NOMO-1 treated with dmso at 0.1 percent for 144 hours (cell line): Measurements from ENCODE around the gene ARHGAP22.
A peak's percentile ranks its signal among the peaks of the same experiment; 100 is the strongest.
"Not testable (repeated sequence)": the region's sequence is repeated elsewhere in the genome, so short reads cannot be mapped to it uniquely, and the experiment has no call there.

Experiments used
- DNase-seq: peaks from one replicate; lab custom pipeline; 2025; ENCODE audit not compliant: unreplicated experiment; lab: John Stamatoyannopoulos, UW

Gene ARHGAP22

GRCh38 chr10:48604991-48605508 is at the start of gene ARHGAP22:
TSS of gene ARHGAP22 (minus strand) at chr10:48605073. CDS start at chr10:48604796, 277 bp downstream.
- DNase-seq, result no peak

DNA sequence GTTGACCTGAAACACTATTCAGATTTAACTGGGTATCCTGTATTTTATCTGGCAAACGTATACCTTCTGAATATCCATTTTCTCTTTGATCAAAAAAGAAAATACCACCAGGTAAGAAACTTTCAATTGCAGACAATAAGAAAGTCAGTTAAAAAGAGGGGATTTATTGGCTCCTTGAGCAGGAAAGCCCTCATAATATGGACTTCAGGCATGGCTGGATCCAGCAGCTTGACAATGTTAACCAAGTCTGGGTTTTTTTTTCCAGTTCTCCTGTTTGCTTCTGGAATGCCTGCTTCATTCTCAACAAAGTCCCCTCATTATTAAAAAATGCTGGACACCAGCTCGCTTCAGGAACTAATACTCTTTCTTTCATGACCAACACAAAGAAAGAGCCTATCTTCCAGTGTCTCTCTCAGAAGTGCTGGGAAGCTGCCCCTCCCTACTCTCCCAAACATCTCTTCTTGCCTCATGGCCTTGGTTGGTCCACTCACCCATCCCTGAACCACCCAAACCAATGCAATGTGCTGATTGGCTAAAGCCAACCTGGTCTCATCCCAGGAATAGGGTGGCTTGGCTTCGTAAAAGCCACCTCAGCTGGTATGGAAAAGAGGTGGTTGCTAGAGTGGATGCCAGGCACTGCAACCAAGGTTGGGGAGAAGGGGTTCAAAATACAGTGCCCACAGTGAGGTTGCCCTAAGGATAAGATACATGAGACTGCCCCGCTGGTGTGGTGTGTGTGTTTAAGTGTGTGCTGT is 49.2 kb upstream of the ARHGAP22 start:
- DNase-seq, result no peak

- no peak for DNase-seq
Measured at GRCh38 chr10:48653347-48653746, 48.5 kb upstream of the ARHGAP22 start.

GRCh38 chr10:48652344-48652743 is 47.5 kb upstream of the ARHGAP22 start:
- DNase-seq, result no peak

- DNase-seq, result no peak
Measured at GRCh38 chr10:48651839-48652238, 47.0 kb upstream of the ARHGAP22 start.

- no peak for DNase-seq
Measured at GRCh38 chr10:48651293-48651692, 46.4 kb upstream of the ARHGAP22 start.

GRCh38 chr10:48649349-48649944 is 44.6 kb upstream of the ARHGAP22 start:
- no peak for DNase-seq

DNA sequence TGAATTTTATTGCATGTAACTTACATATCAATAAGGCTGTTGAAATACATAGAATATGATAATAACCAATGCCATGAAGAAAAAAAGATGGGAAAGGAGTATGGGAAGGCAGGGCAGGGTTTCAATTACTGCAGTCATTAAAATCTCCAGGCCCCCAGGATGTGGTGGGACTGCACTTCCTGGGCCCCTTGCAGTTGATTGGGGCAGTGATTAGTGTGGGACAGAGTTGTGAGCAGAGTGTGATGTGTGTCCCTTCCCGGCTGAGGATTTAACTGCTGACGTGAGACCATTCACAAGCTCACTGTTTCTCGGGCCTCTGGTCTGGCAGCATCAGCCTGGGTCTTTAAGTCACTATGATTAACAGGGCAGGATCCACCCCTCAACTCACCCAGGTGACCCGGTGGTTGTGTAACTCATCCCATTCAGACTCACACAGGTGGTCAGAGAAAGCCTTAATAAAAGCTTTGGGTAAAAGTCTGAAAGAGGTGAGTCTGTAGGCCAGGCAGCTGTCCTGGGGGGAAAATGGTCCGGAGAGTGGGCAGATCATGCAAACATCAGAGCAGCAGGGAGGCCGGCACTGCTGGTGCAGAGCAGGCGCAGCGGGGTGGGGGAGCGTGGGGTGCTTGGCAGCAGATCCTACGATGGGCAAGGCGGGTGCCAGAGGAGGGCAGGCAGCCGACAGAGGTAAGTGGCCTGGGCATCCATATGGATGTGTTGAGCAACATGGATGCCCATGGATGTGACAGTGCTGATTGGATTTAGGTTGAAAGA is 43.5 kb upstream of the ARHGAP22 start:
- DNase-seq, result no peak

DNA sequence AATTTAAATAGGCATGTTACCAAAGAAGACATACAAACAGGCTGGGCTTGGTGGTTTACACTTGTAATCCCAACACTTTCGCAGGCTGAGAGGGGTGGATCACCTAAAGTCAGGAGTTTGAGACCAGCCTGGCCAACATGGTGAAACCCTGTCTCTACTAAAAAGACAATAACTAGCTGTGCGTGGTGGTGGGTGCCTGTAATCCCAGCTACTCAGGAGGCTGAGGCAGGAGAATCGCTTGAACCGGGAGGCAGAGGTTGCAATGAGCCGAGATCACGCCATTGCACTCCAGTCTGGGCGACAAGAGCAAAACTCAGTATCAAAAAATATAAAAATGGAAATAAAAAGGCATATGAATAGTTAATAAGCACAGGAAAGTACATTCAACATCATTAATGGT is 42.2 kb upstream of the ARHGAP22 start:
- DNase-seq, result not testable (repeated sequence)

GRCh38 chr10:48645600-48645999 is 40.7 kb upstream of the ARHGAP22 start:
- DNase-seq, result no peak

DNA sequence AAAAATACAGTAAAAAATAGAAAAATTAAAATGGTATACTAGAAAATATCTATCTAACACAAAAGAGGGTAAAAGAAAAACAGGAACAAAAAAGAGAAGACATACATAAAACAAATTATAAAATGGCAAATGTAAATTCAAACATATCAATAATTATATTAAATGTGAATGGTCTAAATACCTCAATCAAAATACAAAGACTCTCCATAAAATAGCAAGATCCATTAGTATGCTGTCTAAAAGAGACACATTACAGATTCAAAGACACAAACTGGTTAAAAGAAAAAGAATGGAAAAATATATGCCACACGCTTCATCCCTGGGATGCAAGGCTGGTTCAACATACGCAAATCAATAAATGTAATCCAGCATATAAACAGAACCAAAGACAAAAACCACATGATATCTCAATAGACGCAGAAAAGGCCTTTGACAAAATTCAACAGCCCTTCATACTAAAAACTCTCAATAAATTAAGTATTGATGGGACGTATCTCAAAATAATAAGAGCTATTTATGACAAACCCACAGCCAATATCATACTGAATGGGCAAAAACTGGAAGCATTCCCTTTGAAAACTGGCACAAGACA is 36.3 kb upstream of the ARHGAP22 start:
- not testable (repeated sequence) for DNase-seq

DNA sequence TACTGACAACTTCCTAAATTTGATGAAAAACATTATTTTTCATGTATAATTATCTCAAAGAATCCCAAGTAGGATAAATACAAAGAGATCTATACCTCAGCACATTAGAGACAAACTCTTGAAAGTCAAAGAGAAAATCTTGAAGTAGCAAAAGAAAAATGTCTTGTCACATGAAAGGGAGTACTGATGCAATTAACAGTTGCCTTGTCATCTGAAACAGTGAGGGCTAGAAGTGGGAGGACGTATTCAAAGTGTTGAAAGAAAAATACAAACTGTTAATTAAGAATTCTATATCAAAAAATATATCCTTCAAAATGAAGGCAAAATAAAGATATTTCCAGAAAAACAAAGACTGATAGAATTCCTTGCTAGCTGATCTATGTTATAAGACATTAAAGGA is 35.5 kb upstream of the ARHGAP22 start:
- no peak for DNase-seq

GRCh38 chr10:48639632-48640031 is 34.8 kb upstream of the ARHGAP22 start:
- no peak for DNase-seq

DNA sequence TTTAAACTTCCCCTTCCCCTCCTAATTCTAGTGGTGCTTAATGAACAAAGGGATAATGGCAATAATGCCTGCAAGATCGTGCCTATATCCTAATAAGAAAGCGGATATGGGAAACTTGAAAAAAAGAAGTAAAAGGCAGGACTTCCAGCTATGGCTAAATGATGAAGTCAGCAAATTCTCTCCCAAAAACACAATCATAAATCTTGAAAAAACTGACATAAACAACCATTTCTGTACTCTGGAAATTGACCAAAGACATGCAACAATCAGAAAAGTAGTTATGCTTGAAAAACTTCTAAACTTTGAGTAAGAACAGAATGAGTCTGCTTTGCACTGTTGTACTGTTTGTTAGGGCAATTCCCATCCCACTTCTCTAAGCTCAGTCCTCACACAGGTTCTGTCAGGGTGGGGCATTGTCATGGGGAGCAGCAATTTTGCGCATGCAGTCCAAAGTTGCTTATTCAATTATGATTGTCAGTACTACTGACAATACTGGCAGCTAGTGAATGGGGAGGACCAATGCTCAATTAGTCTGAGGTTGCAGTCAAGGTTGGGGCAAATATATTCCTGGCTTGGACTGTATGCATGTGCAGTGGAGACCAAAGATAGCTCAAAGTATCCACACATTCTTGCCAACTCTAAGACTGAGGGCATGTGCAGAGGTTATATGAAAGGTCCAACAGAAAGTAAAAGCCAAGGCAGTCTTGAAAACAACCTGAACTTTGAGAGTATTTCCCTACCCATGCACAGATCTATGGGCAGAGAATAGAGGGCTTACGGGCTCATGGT is 34.1 kb upstream of the ARHGAP22 start:
- DNase-seq, result no peak

- DNase-seq, result no peak
Measured at GRCh38 chr10:48638158-48638557, 33.3 kb upstream of the ARHGAP22 start.

GRCh38 chr10:48636901-48637300 is 32.0 kb upstream of the ARHGAP22 start:
- no peak for DNase-seq

- no peak for DNase-seq
Measured at GRCh38 chr10:48636231-48636630, 31.4 kb upstream of the ARHGAP22 start.

DNA sequence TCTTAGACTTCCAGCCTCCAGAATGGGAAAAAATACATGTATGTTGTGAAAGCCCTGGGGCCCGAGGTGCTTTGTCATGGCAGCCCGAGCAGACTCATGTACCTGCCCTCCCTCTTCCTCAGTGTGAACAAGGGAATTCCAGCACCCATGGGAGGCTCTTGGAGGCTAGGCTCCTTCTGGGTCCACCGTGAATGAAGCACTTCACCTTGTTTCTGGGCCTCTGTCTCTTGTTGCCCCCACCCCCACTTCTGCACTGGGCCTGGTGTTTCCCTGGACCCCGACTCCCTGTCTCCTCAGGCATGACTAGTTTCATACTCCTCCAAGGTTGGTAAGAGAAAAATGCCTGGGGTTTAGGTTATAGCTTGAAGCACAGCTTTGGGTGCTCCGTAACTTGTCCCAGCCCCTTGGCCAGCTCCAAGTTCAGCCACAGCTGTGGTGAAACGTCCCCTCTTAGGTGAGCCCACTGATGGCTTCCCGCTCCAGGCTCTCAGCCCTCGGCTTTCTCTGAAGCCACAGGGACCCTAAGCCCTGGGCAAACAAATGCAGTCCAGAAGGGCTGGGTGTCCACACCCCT is 30.2 kb upstream of the ARHGAP22 start:
- no peak for DNase-seq

DNA sequence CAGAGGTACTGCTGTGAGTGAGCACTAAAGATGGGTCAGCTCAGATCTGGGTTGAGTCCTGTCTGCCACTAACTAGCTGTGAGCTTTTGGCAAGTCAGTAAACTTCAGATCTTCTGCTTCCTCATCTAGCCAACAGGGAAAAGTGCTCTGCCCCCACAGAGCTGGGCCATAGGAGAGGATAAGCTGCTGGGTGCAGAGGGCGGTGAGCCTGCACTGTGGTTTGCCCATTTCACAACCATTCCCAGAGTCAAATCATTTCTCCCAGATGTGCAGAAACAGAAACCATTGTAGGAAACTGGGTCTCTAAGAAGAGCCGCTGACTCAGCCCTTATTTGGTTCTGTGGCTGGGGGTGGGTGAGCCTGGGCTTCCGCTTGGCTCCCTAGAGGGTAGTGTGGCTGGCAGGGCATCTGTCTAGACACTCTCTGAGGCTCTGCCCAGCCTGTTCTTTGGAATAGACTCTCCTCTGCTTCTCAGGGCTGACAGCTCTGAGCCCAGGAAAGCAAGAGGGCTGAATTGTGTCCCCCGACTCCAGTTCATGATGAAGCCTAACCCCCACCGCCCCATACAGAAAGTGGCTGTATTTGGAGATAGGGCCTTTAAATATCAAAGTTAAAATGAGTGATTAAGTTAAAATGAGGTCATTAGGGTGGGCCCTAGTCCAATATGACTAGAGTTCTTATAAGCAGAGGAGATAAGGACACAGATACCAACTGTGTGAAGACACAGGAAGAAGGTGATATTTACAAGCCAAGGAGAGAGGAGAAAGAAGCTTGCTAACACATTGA is 29.5 kb upstream of the ARHGAP22 start:
- peak; percentile 92 for DNase-seq
